Spleen (tissue), 11 donors: ENCODE measurements around the gene MAST4. TPM values are rescaled to one million over a fixed set of nuclear protein-coding genes. Genes with fewer than 3 reads are reported as not detected.

Experiments
- DNase-seq: peaks from one replicate; pipeline ENCODE4 v3.0.0-alpha.2; 2020
- H3K27ac ChIP-seq, 8 donors: fragments of 200-600 bp; sonication (generic) in 7 of 8; 1 replicate in 4 of 8; 2 replicates in 4 of 8; pipeline versions ENCODE4 v1.5.0 to v1.8.0; 2016 to 2021; ENCODE audit warnings: inconsistent platforms in 4 of 8, mild to moderate bottlenecking in 4 of 8, moderate library complexity in 1 of 8
- H3K27me3 ChIP-seq, 7 donors: fragments of 200-600 bp; sonication (generic) in 6 of 7; replicated peaks in 1 of 7; 1 replicate in 4 of 7; 2 replicates in 3 of 7; pipeline versions ENCODE4 v1.5.0 to v1.8.0; 2016 to 2021; ENCODE audit warnings: inconsistent platforms in 3 of 7, mild to moderate bottlenecking in 1 of 7
- H3K36me3 ChIP-seq, 6 donors: fragments of 200-600 bp; sonication (generic) in 5 of 6; 1 replicate in 4 of 6; 2 replicates in 2 of 6; pipeline versions ENCODE4 v1.5.0 to v1.8.0; 2016 to 2021; ENCODE audit warnings: inconsistent platforms in 2 of 6
- H3K4me1 ChIP-seq, 6 donors: fragments of 200-600 bp; sonication (generic) in 5 of 6; 1 replicate in 3 of 6; 2 replicates in 3 of 6; pipeline versions ENCODE4 v1.5.0 to v1.8.0; 2016 to 2021; ENCODE audit warnings: inconsistent platforms in 3 of 6
- H3K4me3 ChIP-seq, 8 donors: fragments of 200-600 bp; sonication (generic) in 7 of 8; 1 replicate in 4 of 8; 2 replicates in 4 of 8; pipeline versions ENCODE4 v1.5.0 to v1.8.0; 2016 to 2021; ENCODE audit warnings: inconsistent platforms in 4 of 8, mild to moderate bottlenecking in 4 of 8, moderate library complexity in 2 of 8
- H3K9me3 ChIP-seq, 8 donors: fragments of 200-600 bp; sonication (generic) in 7 of 8; 1 replicate in 4 of 8; 2 replicates in 4 of 8; pipeline versions ENCODE4 v1.5.0 to v1.8.0; 2016 to 2021; ENCODE audit warnings: inconsistent platforms in 4 of 8
- CTCF ChIP-seq, 11 experiments: fragments of 200-600 bp in 7 of 11; fragments of 450-650 bp in 4 of 11; sonication (generic) in 4 of 11; IDR thresholded peaks in 8 of 11; conservative IDR thresholded peaks in 3 of 11; 1 replicate in 7 of 11; 2 replicates in 4 of 11; pipeline versions ENCODE4 v1.4.0 to v1.8.0; 2016 to 2021; ENCODE audit warnings: antibody characterized with exemption in 11 of 11, inconsistent platforms in 4 of 11, mild to moderate bottlenecking in 1 of 11
- POLR2A ChIP-seq, 3 donors: fragments of 450-650 bp; IDR thresholded peaks; one replicate each; pipeline ENCODE4 v1.5.1; 2017; ENCODE audit warnings: antibody characterized with exemption in 3 of 3, mild to moderate bottlenecking in 1 of 3
- POLR2AphosphoS5 ChIP-seq, 3 donors: sonication (generic); formaldehyde crosslinking; IDR thresholded peaks; one replicate each; pipeline ENCODE4 v1.5.1; 2017; ENCODE audit warnings: antibody characterized with exemption in 3 of 3
- WGBS, 5 donors: extraction: QIAGEN DNeasy Blood & Tissue Kit in 3 of 5; methylation state at CpG; one replicate each; pipeline versions ENCODE4 v1.1.5 to v1.1.7; 2013 to 2018; 5-methylcytosine and 5-hydroxymethylcytosine counted together
- intact Hi-C: fragments of 100-400 bp; cut with DNase I; formaldehyde crosslinking; loops from one replicate; pipeline ENCODE4 v1.15.0; 2023; ENCODE audit warnings: low total_unique reads
- polyA plus RNA-seq, 3 donors: library from polyadenylated mRNA; stranded (reverse); fragments of 200-250 nt; gene quantifications; one replicate each; pipeline ENCODE4 v1.2.1, GENCODE V29; 2013
- total RNA-seq, 7 donors: library from RNA; depleted of rRNA in 3 of 7; stranded (reverse); fragments of >200 nt in 3 of 7; fragmentation: NEBNext Ultra II Directional in 4 of 7; extraction: Animal tissue kit (Norgen Biotek cat#: 25700) in 4 of 7; gene quantifications; one replicate each; pipeline versions ENCODE4 v1.1.0 to v1.2.1, GENCODE V29; 2016 to 2021
- donor health status: healthy with polysubstance abuse.
- donor health status: DM: no; HTN: no; CAD: no; lungs with moderate emphysema.
- donor health status: DM: no; HTN: no; CAD: no.
- donor health status: Bipolar disorder and iron deficiency.
- donor health status: healthy.
- donor health status: DM: no; HTN: no; CAD: no.
- donor health status: DM: yes; HTN: yes; CAD: no.

The MAST4 gene
- total and polyA plus RNA-seq, 10 donors: 2.5 to 43.7 (median 25.4) TPM

DNA sequence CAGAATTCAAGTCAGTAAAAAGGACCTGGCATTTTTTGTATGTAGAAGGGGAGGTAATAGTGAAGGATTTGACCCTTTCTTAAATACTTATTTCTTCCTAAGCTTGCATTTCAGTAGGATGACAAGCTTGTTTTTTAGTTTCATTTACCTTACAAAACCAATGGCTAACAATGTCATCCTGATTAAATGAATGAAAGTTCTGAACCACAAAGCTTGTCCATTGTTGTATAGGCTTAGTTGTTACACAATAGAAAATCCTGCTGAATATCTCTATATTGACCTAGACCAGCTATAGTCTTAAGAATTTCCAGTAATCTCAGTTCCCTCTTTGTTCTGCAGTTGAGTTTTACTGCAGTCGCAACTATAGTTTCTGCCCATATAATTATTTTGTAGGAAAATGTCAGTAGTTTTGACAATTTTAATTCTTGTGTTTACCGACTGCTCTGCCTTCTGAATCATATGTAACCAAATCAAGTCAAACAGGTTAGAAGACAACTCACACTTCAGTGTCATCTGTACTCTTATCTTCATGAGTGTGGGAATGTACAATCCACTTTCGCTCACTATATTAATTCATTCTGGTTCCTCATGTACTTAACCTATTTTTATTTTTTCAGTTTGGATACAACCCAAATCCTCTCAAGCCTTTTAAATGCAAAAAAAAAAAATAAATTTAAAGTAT, 404.7 kb downstream of the MAST4 start:
- no peak for TF ChIP-seq CTCF (IDR thresholded peaks at IDR 0.05 in 8 of 11, conservative IDR thresholded peaks at IDR 0.05 in 3 of 11)
- TF ChIP-seq POLR2AphosphoS5 (IDR thresholded peaks at IDR 0.05): no peak
- TF ChIP-seq POLR2A (IDR thresholded peaks at IDR 0.05): no peak
- H3K36me3 ChIP-seq: no peaks in the 10 kb centered on the region
- intact Hi-C loops: no loop called here
- H3K4me1 ChIP-seq: peaks cover 5 to 30% (median 21%) of the 10 kb centered on the region in 6 donors
- 86 to 92% (median 91%) methylated on average over 3 of the region's 3 CpGs for WGBS, 5 donors
- no peaks in the 10 kb centered on the region for H3K27me3 ChIP-seq
- no peak for DNase-seq
- no peak overlapping the region for H3K4me3 ChIP-seq
- H3K27ac ChIP-seq: no peak overlapping the region
- no peaks in the 10 kb centered on the region for H3K9me3 ChIP-seq

DNA sequence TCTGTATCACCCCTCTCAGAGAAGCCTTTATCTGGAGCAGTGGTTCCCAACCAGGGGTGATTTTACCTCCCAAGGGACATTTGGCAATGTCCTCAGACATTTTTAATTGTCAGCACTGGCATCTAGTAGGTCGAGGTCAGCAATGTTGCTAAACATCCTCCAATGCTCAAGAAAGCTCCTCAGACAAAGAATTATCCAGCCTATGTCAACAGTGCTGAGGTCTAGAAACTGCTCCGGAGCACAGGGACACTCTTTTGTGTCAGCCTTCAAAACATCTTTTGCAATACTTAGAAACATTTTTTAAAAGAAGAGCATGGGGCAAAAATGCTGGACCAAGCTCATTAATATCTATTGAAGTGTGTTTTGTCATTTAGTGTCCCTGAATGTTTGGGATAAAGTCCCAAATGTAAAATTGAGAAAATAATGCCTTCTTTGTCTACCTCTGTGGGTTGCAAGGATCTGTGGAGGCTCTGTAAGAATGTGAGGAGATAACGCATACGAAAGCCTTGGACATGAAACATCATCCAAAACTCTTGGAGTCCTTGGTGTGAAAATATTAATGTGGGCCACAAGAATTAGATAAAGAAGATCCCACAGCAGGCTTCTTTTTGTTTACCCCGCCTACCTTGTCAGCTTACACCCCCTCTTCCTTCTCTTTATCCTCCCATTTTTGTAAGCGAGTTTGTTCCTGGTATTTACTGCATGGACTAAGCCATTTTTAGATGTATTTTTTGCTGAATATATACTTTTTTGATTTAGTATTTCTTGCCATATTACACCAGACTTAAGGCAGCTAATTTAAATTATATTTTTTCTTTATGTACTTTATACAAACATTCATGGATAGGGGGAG, 406.9 kb downstream of the MAST4 start:
- intact Hi-C loops: no loop called here
- no peak for TF ChIP-seq POLR2AphosphoS5 (IDR thresholded peaks at IDR 0.05)
- no peak for TF ChIP-seq POLR2A (IDR thresholded peaks at IDR 0.05)
- TF ChIP-seq CTCF (IDR thresholded peaks at IDR 0.05 in 8 of 11, conservative IDR thresholded peaks at IDR 0.05 in 3 of 11): no peak
- peak overlapping the region; percentile 67 to 89 (median 87) for H3K27ac ChIP-seq
- no peak for DNase-seq
- H3K27me3 ChIP-seq: no peaks in the 10 kb centered on the region
- 54 to 68% (median 57%) methylated on average over 6 of the region's 6 CpGs for WGBS, 5 donors
- H3K36me3 ChIP-seq: no peaks in the 10 kb centered on the region
- H3K4me1 ChIP-seq: peaks cover 5 to 43% (median 34%) of the 10 kb centered on the region in 6 donors
- H3K4me3 ChIP-seq: peak overlapping the region in 5 of 8 donors; percentile 53 to 75 (median 61)
- H3K9me3 ChIP-seq: no peaks in the 10 kb centered on the region

- no peaks in the 10 kb centered on the region for H3K9me3 ChIP-seq
- no peaks in the 10 kb centered on the region for H3K36me3 ChIP-seq
- H3K27ac ChIP-seq: peak overlapping the region; percentile 67 to 89 (median 87)
- WGBS, 5 donors: 0 to 2% (median 1%) methylated on average over 4 of the region's 4 CpGs
- intact Hi-C loops: no loop called here
- no peaks in the 10 kb centered on the region for H3K27me3 ChIP-seq
- H3K4me1 ChIP-seq: peaks cover 5 to 43% (median 34%) of the 10 kb centered on the region in 6 donors
- H3K4me3 ChIP-seq: peak overlapping the region; percentile 14 to 75 (median 60)
- DNase-seq: no peak
- TF ChIP-seq POLR2A (IDR thresholded peaks at IDR 0.05) (no peak), POLR2AphosphoS5 (IDR thresholded peaks at IDR 0.05) (no peak), CTCF (IDR thresholded peaks at IDR 0.05 in 8 of 11, conservative IDR thresholded peaks at IDR 0.05 in 3 of 11) (no peak)
These were observed 407.4 kb downstream of the MAST4 start for GRCh38 chr5:67003685-67003934.
